Measurements from ENCODE around the gene TF. TPM values are rescaled to one million over a fixed set of nuclear protein-coding genes. Genes with fewer than 3 reads are reported as not detected.

Gene TF
- 1 to 10 TPM in 1 of 2 donors, under 1 TPM in 1; 0.65 to 1.3 TPM for total RNA-seq
- total RNA-seq, result 0.30 to 0.35 reads per million in 2 donors

GRCh38 chr3:133745981-133746711 lies at the start of gene TF:
Gene TF (plus strand): TSS chr3:133746393. CDS start chr3:133746441, 48 bp downstream.
- no peaks in the 10 kb centered on the region for H3K9me3 ChIP-seq (ENCODE audit: control insufficient read depth, low read length, poor library complexity, severe bottlenecking)
- Mint-ChIP-seq H3K27me3 (peaks cover 71% of the 10 kb centered on the region), H3K36me3 (ENCODE audit: low read depth) (no peaks in the 10 kb centered on the region), H3K4me3 (no peak within 1 kb of the TSS), H3K27ac (no peak within 1 kb of the TSS), H3K4me1 (no peaks in the 10 kb centered on the region)
- DNase-seq (no peak), ATAC-seq (no peak)

DNA sequence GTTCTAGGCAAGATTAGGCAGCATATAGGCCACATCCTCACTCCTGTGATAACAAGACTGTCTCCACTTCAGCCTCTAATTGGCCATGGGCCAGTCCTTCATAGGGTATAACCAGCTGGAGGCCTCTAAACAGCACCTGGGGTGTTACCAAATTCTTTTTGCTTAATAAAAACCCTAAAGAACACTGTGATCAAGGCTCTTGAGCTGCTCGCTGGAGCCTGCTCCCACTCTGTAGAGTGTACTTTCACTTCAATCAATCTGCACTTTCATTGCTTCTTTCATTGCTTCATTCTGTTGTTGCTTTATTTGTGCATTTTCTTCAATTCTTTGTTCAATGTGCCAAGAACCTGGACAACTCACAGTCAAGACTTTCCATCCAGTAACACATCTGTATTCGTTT lies 48.2 kb upstream of the TF start:
- Mint-ChIP-seq H3K27ac (no peak overlapping the region), H3K4me1 (no peaks in the 10 kb centered on the region), H3K4me3 (no peak overlapping the region), H3K36me3 (ENCODE audit: low read depth) (no peaks in the 10 kb centered on the region), H3K27me3 (no peaks in the 10 kb centered on the region)
- ATAC-seq, result no peak
- H3K9me3 ChIP-seq (ENCODE audit: control insufficient read depth, low read length, poor library complexity, severe bottlenecking), result no peaks in the 10 kb centered on the region
- no peak for DNase-seq

DNA sequence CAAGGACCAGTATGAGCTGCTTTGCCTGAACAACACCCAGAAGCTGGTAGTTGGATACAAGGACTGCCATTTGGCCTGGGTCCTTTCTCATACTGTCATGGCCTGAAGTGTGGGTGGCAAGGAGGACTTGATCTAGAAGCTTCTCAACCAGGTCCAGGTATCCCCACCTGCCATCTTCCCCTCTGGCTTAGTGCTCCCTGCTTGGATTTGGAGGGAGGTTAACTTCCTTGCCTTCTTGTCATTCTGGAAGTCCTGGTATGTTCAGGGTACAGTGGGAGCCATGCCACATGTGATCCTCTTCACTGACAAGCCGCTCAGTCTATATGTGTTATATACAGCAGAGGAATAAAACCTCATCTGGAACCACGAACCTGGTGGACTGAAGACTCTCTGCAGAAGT lies 46.7 kb upstream of the TF start:
- DNase-seq (no peak), ATAC-seq (no peak)
- Mint-ChIP-seq H3K27me3 (peaks cover 9% of the 10 kb centered on the region), H3K27ac (no peak overlapping the region), H3K36me3 (ENCODE audit: low read depth) (no peaks in the 10 kb centered on the region), H3K4me1 (no peaks in the 10 kb centered on the region), H3K4me3 (no peak overlapping the region)
- H3K9me3 ChIP-seq (ENCODE audit: control insufficient read depth, low read length, poor library complexity, severe bottlenecking), result no peaks in the 10 kb centered on the region

DNA sequence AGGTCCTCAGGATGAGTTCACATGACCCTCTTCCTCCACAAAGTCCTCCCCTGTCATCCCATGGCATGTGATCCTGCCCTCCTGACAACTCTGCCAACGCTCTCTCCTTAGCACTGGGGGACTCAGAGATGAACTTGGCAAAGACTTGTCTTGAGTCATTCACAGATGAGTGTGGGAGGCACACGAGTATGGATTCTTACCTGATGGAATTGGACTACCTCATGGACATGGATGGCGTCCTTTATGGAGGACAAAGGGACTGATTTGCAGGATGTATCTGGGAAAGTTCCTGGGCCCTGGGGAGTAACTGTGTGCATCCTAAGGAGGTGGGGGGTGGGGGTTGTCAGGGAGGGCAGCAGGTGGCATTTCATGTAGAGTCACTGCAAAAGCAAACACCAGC lies 46.3 kb upstream of the TF start:
- no peak for DNase-seq
- H3K9me3 ChIP-seq (ENCODE audit: control insufficient read depth, low read length, poor library complexity, severe bottlenecking), result no peaks in the 10 kb centered on the region
- no peak overlapping the region for H3K27ac Mint-ChIP-seq
- no peak overlapping the region for H3K4me3 Mint-ChIP-seq
- H3K36me3 Mint-ChIP-seq (ENCODE audit: low read depth), result no peaks in the 10 kb centered on the region
- no peaks in the 10 kb centered on the region for H3K4me1 Mint-ChIP-seq
- ATAC-seq, result no peak
- peaks cover 12% of the 10 kb centered on the region for H3K27me3 Mint-ChIP-seq

DNA sequence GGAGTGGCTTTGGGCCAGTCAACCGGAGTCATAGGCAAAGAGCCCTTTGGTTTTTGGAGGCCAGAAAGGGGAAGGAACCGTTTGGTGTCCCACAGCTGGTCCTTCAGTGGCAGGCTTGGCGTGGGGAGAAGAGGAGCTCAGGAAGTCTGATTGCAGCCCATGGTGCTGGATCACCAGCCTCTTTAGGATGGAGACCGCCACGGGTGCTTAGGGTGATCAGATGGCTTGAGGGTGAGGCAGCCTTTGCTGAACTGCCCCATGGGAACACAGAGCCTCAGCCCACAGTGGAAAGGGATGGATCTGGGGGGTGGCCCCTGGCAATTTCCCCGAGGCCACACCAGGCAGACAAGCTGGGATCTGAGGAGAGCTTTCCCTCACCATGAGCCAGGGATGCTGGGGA lies 45.8 kb upstream of the TF start:
- H3K9me3 ChIP-seq (ENCODE audit: control insufficient read depth, low read length, poor library complexity, severe bottlenecking), result no peaks in the 10 kb centered on the region
- H3K36me3 Mint-ChIP-seq (ENCODE audit: low read depth), result peaks cover under 1% of the 10 kb centered on the region
- DNase-seq, result no peak
- no peak for ATAC-seq
- no peaks in the 10 kb centered on the region for H3K4me1 Mint-ChIP-seq
- peaks cover 13% of the 10 kb centered on the region for H3K27me3 Mint-ChIP-seq
- no peak overlapping the region for H3K27ac Mint-ChIP-seq
- no peak overlapping the region for H3K4me3 Mint-ChIP-seq

GRCh38 chr3:133701435-133702358 lies 44.5 kb upstream of the TF start:
- no peaks in the 10 kb centered on the region for H3K9me3 ChIP-seq (ENCODE audit: control insufficient read depth, low read length, poor library complexity, severe bottlenecking)
- no peak for ATAC-seq
- Mint-ChIP-seq H3K4me1 (no peaks in the 10 kb centered on the region), H3K27me3 (peaks cover 24% of the 10 kb centered on the region), H3K4me3 (no peak overlapping the region), H3K36me3 (ENCODE audit: low read depth) (peaks cover 3% of the 10 kb centered on the region), H3K27ac (no peak overlapping the region)
- DNase-seq, result no peak

DNA sequence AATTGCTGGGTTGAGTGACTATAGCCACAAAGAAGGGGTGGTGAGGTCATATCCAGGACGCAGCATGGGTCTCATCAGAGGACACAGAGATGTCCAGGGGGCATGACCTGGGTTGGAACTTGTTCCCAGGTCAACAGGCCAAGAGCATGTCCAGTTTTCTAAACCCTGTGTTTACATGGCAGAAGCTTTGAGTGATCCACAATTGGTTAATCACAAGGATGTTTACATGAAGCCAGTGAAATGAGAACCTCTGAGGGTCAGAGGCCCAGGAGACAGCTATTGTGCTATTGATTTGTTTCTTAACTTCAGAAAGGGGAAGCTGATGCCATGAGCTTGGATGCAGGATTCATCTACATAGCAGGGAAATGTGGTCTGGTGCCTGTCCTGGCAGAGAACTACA lies 42.3 kb upstream of the TF start:
- no peak overlapping the region for H3K27ac Mint-ChIP-seq
- no peaks in the 10 kb centered on the region for H3K9me3 ChIP-seq (ENCODE audit: control insufficient read depth, low read length, poor library complexity, severe bottlenecking)

GRCh38 chr3:133706033-133706432 lies 40.2 kb upstream of the TF start:
- DNase-seq (no peak), ATAC-seq (no peak)
- peaks cover 3% of the 10 kb centered on the region for H3K36me3 Mint-ChIP-seq (ENCODE audit: low read depth)
- H3K4me1 Mint-ChIP-seq, result no peaks in the 10 kb centered on the region
- no peaks in the 10 kb centered on the region for H3K9me3 ChIP-seq (ENCODE audit: control insufficient read depth, low read length, poor library complexity, severe bottlenecking)
- no peak overlapping the region for H3K4me3 Mint-ChIP-seq
- peaks cover 53% of the 10 kb centered on the region for H3K27me3 Mint-ChIP-seq
- no peak overlapping the region for H3K27ac Mint-ChIP-seq

More for the DNA sequence above, 42.3 kb upstream of the TF start:
- H3K36me3 Mint-ChIP-seq (ENCODE audit: low read depth), result peaks cover 3% of the 10 kb centered on the region
- peaks cover 34% of the 10 kb centered on the region for H3K27me3 Mint-ChIP-seq
- ATAC-seq (no peak), DNase-seq (no peak)
- no peaks in the 10 kb centered on the region for H3K4me1 Mint-ChIP-seq
- no peak overlapping the region for H3K4me3 Mint-ChIP-seq

DNA sequence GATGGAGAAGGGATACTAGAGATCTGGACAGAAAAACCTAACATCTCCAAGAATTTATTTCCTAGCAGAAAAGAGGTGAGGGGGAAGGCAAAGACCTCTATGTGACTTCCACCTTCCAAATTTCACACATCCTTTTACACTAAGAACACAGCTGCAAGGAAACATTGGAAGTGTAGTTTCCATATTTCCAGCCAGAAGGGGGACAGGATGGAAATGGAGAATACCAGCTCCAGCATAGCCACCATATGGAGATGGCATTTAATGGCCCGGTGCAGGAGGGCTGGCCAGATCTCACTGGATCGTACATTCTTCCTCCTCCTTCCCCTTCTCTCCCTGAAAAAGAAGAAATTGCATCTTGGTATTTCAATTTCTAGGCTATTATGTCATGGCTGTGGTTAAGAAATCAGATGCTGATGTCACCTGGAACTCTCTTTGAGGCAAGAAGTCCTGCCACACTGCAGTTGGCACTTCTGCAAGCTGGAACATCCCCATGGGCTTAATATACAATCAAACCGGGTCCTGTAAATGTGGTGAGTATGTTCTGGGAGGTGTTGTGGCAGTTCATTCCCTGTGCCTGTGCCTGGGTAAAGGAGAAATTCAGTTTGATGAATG lies 36.9 kb upstream of the TF start:
- H3K27ac Mint-ChIP-seq, result peak overlapping the region; percentile 11
- H3K27me3 Mint-ChIP-seq, result peaks cover 54% of the 10 kb centered on the region
- no peak for ATAC-seq
- H3K4me3 Mint-ChIP-seq, result no peak overlapping the region
- H3K36me3 Mint-ChIP-seq (ENCODE audit: low read depth), result peaks cover 3% of the 10 kb centered on the region
- H3K9me3 ChIP-seq (ENCODE audit: control insufficient read depth, low read length, poor library complexity, severe bottlenecking), result no peaks in the 10 kb centered on the region
- H3K4me1 Mint-ChIP-seq, result no peaks in the 10 kb centered on the region
- DNase-seq, result no peak

- no peak for ATAC-seq
- Mint-ChIP-seq H3K4me3 (no peak overlapping the region), H3K27ac (no peak overlapping the region), H3K36me3 (ENCODE audit: low read depth) (no peaks in the 10 kb centered on the region), H3K27me3 (peaks cover 41% of the 10 kb centered on the region), H3K4me1 (no peaks in the 10 kb centered on the region)
- no peak for DNase-seq
- H3K9me3 ChIP-seq (ENCODE audit: control insufficient read depth, low read length, poor library complexity, severe bottlenecking), result no peaks in the 10 kb centered on the region
Observed at GRCh38 chr3:133711013-133711412, 35.2 kb upstream of the TF start.

DNA sequence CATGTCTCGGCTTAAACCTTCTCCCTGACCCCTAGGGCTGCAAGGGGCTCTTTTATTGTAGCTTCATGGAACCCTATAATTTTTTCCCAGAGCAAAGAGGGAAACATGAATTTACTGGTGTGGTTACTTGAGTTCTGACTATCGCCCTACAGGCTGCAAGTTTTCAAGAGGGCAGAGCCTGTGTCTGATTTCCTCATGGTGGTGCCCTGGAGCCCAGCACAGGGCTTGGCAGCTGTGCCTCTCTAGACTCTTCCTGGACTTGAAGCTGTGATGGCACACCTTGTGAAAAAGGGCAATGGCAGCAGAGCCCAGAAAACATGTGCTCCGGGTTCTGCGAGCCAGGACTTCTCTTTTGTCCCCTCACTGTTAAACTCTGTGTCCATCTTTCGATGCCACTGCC lies 34.2 kb upstream of the TF start:
- Mint-ChIP-seq H3K4me3 (no peak overlapping the region), H3K36me3 (ENCODE audit: low read depth) (no peaks in the 10 kb centered on the region), H3K4me1 (no peaks in the 10 kb centered on the region), H3K27ac (no peak overlapping the region), H3K27me3 (peaks cover 34% of the 10 kb centered on the region)
- H3K9me3 ChIP-seq (ENCODE audit: control insufficient read depth, low read length, poor library complexity, severe bottlenecking), result no peaks in the 10 kb centered on the region
- ATAC-seq (no peak), DNase-seq (no peak)

DNA sequence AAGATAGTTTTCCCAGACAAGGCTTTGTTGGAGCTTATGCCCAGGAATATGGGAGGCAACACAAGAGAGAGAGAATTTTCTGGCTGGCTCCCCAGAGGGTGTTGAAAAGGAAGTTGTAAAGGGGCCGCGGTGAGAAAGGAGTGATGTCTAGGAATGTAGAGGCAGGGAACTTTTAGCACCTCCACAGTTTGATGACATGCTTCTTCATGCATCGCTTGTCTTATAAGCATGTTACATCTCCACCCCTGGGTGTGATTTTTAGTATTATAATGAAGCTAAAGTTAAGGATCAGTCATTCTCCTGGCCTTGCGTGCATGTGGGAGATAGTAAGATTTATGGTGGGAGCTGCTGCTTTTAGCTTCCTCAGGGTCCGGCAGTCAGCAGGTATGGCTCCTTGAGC lies 32.8 kb upstream of the TF start:
- ATAC-seq, result no peak
- no peak overlapping the region for H3K4me3 Mint-ChIP-seq
- no peak for DNase-seq
- H3K27me3 Mint-ChIP-seq, result peaks cover 26% of the 10 kb centered on the region
- H3K36me3 Mint-ChIP-seq (ENCODE audit: low read depth), result no peaks in the 10 kb centered on the region
- no peaks in the 10 kb centered on the region for H3K9me3 ChIP-seq (ENCODE audit: control insufficient read depth, low read length, poor library complexity, severe bottlenecking)
- no peaks in the 10 kb centered on the region for H3K4me1 Mint-ChIP-seq
- no peak overlapping the region for H3K27ac Mint-ChIP-seq

DNA sequence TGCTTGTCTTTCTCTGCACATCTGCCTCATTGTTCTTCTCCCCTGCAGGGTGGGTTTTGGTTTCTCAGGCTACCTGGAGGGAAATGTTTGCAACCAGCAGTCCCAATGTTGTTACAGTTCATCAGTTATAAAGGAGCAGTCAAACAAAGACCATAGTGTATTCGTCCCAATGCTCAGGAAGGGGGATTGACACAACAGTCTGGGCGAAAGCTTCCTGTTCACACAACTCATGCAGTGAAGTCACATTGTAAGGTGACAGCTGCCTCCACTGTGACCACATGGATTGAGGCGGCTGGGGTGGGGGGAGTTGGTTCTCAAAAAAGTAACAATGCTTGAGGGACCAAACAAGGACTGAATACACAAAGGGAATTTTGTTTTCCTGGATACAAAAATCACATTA lies 28.8 kb upstream of the TF start:
- DNase-seq (no peak), ATAC-seq (no peak)
- H3K27me3 Mint-ChIP-seq, result no peaks in the 10 kb centered on the region
- H3K4me3 Mint-ChIP-seq, result no peak overlapping the region
- H3K36me3 Mint-ChIP-seq (ENCODE audit: low read depth), result no peaks in the 10 kb centered on the region
- no peaks in the 10 kb centered on the region for H3K9me3 ChIP-seq (ENCODE audit: control insufficient read depth, low read length, poor library complexity, severe bottlenecking)
- no peak overlapping the region for H3K27ac Mint-ChIP-seq
- no peaks in the 10 kb centered on the region for H3K4me1 Mint-ChIP-seq
